KOPT-K1 (cell line): ENCODE data around the gene GRN.

Source experiments
- H3K27ac ChIP-seq: fragments of 200-600 bp; sonication (generic); 2 replicates; pipeline ENCODE4 v1.5.1; 2016; ENCODE audit warnings: antibody characterized with exemption, mild to moderate bottlenecking, low read depth, low read length; ENCODE audit not compliant: poor library complexity, severe bottlenecking
- H3K36me3 ChIP-seq: fragments of 200-600 bp; sonication (generic); 2 replicates; pipeline ENCODE4 v1.5.1; 2017; ENCODE audit warnings: antibody characterized with exemption, mild to moderate bottlenecking, low read length, moderate library complexity; ENCODE audit not compliant: insufficient read depth
- H3K9me3 ChIP-seq: fragments of 200-600 bp; sonication (generic); 2 replicates; pipeline ENCODE4 v1.5.1; 2017; ENCODE audit warnings: antibody characterized with exemption, low read length, mild to moderate bottlenecking; ENCODE audit not compliant: insufficient read depth, poor library complexity, severe bottlenecking

Gene GRN

DNA sequence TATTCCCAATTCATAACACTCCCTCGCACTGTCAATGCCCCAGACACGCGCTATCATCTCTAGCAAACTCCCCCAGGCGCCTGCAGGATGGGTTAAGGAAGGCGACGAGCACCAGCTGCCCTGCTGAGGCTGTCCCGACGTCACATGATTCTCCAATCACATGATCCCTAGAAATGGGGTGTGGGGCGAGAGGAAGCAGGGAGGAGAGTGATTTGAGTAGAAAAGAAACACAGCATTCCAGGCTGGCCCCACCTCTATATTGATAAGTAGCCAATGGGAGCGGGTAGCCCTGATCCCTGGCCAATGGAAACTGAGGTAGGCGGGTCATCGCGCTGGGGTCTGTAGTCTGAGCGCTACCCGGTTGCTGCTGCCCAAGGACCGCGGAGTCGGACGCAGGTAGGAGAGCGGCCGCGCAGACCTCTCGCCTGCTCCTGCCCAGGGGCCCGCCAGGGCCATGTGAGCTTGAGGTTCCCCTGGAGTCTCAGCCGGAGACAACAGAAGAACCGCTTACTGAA lies at the start of gene GRN:
TSS of gene GRN (plus strand) at position 364 of the 515 bp plus-strand sequence. CDS start 3,863 bp downstream, outside the sequence.
- peak within 1 kb of the TSS; percentile 4 for H3K27ac ChIP-seq
- no peaks in the 10 kb centered on the region for H3K36me3 ChIP-seq
- no peaks in the 10 kb centered on the region for H3K9me3 ChIP-seq

DNA sequence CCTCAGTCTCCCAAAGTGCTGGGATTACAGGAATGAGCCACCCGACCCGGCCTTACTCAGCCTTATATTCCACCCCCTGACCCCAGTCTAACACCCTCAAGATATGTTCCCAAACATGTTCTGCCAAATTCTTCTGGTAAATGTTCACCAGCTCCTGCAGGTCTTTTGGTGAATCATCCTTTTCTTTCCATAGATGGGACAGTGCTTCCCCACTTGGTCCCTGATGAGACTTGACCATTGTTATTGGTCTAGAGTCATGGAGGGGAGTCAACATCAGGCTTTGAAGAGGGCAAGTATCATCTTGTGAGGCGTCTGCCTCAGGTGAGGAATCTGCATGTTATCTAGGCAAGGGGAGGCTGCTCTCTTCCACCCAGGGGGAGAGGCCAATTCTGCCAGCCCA lies 47.1 kb upstream of the GRN start:
- Histone ChIP-seq H3K9me3 (no peaks in the 10 kb centered on the region), H3K27ac (no peak overlapping the region), H3K36me3 (no peaks in the 10 kb centered on the region)

DNA sequence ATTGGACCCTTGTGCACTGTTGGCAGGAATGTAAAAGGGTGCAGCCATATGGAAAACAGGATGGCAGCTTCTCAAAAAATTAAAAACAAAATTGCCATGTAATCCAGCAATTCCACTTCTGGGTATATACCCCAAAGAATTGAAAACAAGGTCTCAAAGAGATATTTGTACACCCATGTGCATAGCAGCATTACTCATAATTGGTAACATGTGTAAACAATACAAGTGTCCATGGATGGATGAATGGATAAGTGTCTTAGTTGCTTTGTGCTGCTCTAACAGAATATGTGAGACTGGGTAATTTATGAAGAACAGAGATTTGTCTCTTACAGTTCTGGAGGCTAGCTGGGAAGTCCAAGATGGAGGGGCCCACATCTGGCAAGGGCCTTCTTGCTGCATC lies 40.5 kb upstream of the GRN start:
- Histone ChIP-seq H3K9me3 (no peaks in the 10 kb centered on the region), H3K27ac (no peak overlapping the region), H3K36me3 (no peaks in the 10 kb centered on the region)

DNA sequence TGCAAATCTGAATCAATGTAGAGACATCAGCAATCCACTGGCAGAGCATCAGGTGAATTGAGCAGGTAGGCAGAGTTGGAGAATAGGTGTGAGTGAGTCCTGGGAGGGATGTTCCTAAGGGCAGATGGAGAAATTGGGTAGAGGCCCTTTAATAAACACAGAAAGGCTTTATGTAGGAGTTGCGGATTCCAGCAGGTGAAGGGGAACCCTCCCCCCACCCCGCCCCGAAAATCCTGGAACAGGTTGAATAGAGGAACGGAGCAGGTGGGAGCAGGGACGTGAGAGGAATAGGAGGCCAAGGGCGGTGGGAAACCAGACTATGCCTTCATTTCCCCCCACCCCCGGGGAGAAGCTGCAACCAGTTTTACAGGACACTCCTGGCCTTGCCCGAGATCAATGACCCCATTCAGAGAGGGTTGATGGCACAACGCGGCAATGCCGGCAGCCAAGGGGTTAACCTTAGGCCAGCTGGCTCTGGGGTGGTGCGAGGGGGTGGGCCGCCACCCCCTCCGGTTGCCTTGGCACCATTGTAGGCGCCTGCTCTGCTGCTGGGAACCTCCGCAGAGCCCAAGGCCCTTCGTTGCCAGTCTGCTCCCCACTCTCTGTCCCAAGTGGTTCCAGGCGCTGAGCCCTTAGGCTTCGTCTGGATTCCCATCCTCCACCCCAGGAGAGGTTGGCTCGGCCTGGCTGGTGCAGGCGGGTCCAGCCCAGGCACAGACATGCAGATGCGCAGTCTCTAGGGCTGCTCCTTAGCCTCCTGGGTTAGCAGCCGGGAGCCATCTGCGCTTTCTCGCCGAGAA lies 37.5 kb upstream of the GRN start:
- Histone ChIP-seq H3K36me3 (no peaks in the 10 kb centered on the region), H3K9me3 (no peaks in the 10 kb centered on the region), H3K27ac (no peak overlapping the region)

DNA sequence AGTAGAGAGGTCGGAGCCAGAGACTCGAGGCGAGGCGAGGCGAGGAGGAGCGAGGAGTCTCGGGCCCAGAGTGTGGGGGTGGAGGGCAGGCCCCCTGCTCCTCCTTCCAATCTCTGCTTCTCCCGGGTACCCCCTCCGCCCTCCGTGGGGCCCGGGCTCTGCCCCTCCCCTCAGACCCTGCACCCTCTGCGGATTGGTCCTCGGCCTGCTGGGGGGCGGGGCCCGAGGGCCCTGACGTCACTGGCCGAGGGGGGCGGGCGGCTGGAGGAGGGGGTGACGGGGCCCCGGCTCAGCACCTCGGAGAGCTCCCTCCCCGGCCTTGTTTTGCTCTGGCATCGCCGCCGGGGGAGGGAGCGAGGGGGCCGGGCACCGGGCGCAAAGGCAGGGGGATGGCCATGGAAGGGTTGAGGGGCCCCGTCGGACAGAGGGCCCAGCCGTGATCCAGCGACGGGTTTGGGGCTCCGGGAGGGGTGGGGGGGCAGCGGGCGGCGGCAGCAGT lies 36.7 kb upstream of the GRN start, which contains the start of gene RUNDC3A:
TSS of gene RUNDC3A (plus strand) at position 282 of the 499 bp plus-strand sequence. CDS start 232 bp downstream, outside the sequence.
- H3K9me3 ChIP-seq = no peaks in the 10 kb centered on the region
- no peaks in the 10 kb centered on the region for H3K36me3 ChIP-seq
- no peak within 1 kb of the TSS for H3K27ac ChIP-seq

DNA sequence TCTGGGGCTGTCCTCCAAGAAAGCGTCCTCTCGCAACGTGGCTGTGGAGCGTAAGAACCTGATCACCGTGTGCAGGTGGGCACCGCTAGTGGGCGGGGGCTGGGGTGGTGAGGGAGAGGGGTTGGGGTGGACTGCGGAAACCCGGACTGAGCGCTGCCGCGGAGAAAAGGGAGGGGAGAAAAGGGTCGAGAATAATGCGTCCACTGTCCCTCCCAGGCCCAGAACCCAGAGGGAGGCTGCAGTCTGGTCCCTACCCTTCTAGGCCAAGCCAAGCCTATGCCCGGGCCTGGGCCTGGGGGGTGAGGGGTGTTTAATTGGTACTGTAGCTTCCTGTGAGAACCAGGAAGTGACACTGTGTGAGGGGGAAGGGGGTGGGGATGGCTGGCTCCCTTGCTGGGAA lies 36.2 kb upstream of the GRN start:
- H3K36me3 ChIP-seq = no peaks in the 10 kb centered on the region
- no peaks in the 10 kb centered on the region for H3K9me3 ChIP-seq
- H3K27ac ChIP-seq = no peak overlapping the region

DNA sequence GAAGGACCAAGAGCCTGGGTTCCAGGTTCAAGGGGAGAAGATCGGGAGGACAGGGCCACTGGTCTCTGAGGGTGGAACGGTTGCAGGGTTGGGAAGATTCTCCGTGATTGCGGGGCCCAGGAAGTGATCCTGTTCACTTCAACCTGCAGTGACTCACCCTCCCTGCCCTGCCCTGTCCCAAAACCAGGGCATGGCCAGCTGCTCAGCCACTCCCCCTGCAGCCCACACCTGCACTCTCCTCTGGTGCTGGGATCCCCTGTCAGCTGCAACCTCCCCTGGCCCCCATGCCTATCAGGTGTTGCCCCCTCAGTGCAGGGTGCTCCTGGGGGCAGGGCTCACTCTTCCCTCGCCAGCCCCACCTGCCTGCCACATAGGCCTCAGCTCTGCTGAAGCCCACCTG lies 35.6 kb upstream of the GRN start:
- H3K27ac ChIP-seq = no peak overlapping the region
- H3K36me3 ChIP-seq = no peaks in the 10 kb centered on the region
- H3K9me3 ChIP-seq = no peaks in the 10 kb centered on the region

DNA sequence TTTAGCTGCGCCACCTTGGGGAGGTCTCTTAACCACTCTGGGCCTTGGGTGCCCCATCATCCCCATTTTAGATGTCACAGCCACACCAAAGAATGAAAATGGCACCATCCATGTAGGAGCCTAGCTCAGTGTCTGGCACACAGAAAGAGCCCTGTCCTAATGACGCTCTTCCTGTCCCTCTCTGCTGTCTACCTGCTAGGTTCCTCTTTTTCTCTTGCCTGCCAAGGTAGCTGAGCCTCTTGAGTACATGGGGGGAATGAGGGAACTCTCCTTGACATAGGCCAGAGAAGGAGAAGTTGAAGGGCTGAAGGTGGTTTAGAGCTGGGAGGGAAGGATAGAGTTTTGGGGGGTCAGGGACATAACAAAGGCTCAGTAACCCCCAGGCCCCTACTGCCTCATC lies 34.9 kb upstream of the GRN start:
- H3K36me3 ChIP-seq = no peaks in the 10 kb centered on the region
- no peaks in the 10 kb centered on the region for H3K9me3 ChIP-seq
- H3K27ac ChIP-seq = no peak overlapping the region

DNA sequence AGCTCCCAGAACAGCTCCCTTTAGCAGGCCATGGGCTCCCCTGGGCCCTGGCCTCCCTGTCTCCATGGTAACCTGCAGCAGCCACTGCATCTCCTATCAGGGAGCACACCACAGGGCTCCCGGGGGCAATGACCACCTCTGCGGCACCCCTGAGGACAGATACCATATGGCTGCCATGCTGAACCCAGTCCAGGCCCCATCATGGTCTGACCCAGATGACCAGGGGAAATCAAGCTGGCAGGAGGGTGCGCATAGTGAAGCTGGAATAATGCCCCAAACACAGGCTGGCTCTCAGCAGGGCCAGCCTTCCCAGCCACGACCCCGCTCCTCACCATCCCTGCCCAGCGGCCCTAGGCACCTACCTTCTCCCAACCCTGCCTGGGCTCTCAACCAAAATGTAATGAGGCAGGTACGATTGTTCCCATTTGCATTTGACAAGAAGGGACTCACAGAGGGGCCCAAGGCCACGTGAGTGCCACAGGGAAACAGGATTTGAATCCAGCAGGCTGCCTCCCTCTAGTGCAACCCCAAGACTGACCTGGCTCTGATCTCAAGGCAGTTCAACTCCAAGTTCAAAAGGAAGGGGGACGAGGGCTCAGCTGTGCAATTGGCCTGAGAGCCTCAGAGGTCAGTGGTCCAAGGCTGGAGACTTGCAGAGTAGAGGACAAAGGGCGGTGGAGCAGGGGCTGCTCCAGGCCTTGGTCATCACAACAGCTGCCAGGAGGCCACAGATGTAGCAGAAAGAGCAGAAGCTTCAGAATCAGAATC lies 34.3 kb upstream of the GRN start:
- Histone ChIP-seq H3K27ac (no peak overlapping the region), H3K36me3 (no peaks in the 10 kb centered on the region), H3K9me3 (no peaks in the 10 kb centered on the region)

DNA sequence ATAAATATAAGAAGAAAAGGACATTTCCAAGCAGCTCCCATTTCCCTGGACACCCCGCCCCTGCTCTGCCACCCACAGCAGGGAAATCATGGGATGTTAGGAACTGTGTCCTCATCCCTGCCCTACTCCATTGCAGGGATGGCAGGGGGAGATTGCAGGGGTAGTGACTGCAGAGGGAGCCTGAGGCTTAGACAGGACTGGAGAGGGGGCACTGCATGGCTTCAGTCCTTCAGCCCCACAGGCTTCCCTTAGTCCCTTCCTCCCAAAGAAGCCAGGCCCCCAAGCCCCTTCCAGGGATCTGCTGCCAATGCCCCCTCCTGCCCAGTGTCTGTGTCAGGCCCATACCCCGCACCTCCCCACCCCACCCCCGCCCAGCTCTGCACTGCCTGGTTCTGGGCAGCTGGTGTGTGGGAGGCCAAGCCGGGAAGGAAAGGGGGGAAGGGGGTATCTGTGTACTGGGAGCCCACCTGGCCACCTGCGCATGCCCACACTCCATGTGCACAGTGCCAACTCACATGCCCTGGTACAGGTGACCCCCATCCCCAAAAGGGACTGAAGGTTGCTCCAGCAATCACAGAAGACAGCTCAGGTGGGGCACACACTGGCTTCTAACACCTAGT lies 33.4 kb upstream of the GRN start:
- H3K36me3 ChIP-seq = no peaks in the 10 kb centered on the region
- H3K9me3 ChIP-seq = no peaks in the 10 kb centered on the region
- no peak overlapping the region for H3K27ac ChIP-seq

DNA sequence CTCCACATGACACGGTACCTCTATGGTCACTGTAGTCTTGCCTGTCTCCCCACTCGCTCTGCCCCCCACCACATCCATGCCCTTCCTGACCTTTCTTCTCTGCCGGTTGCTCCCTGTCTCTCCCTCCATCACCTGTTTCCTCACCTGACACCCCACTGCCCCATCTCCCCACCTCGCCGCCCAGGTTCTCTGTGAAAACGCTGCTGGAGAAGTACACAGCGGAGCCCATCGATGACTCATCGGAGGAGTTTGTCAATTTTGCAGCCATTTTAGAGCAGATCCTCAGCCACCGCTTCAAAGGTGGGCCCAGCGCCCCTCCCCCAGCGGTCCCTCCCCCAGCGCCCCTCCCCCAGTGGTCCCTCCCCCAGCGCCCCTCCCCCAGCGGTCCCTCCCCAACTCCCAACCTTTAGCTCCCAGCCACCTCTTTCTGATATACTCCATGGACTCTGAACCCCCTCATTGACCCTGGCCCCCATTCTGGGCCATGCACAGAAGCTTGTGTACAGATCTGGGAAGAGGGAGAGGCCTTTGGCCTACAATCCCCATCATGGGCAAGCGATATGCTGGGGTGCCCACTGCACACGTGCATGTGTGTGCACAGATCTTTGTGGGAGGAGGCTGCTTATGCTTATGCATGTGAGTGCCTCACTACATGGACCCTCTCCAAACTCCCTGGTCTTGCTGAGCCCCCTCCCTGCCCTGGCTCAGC lies 32.6 kb upstream of the GRN start:
- Histone ChIP-seq H3K36me3 (no peaks in the 10 kb centered on the region), H3K9me3 (no peaks in the 10 kb centered on the region), H3K27ac (no peak overlapping the region)

DNA sequence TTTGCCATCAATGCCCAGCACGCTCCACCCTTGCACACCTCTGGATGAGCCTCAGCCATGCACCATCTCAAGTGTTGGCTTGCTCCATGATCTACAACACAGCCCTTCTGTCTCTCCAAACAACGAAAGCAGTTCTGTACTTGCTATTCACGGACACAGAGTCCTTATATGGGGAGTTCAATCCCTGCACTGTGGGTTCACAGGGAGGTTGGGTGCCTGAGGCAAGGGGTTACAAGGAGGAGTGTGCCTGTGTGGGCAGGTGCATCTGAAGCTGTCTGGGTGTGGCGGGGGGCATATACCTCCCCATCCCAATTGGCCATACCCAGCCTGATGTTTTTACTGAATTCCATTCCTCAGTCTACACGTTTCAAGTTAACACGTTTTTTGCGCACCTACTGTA lies 31.1 kb upstream of the GRN start:
- Histone ChIP-seq H3K27ac (no peak overlapping the region), H3K36me3 (no peaks in the 10 kb centered on the region; the same call in 1 of the 2 replicates), H3K9me3 (no peaks in the 10 kb centered on the region)

DNA sequence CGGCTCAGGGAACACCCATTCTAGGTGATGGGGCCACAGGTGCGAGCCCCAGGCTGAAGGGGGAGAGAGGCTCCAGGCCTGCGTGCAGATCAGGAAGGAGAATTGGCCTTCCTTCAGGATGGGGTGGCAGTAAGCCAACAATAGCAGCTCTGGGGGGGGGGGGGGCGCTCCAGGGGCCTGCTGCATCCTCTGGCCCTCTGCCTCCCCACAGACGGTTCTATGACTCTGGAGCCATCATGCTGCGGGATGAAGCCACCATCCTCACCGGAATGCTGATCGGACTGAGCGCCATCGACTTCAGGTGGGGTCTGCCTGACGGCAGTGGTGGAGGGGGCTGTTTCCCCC lies 30.6 kb upstream of the GRN start:
- no peaks in the 10 kb centered on the region for H3K9me3 ChIP-seq
- no peak overlapping the region for H3K27ac ChIP-seq
- H3K36me3 ChIP-seq = peaks cover 4% of the 10 kb centered on the region; the same call in 1 of the 2 replicates

DNA sequence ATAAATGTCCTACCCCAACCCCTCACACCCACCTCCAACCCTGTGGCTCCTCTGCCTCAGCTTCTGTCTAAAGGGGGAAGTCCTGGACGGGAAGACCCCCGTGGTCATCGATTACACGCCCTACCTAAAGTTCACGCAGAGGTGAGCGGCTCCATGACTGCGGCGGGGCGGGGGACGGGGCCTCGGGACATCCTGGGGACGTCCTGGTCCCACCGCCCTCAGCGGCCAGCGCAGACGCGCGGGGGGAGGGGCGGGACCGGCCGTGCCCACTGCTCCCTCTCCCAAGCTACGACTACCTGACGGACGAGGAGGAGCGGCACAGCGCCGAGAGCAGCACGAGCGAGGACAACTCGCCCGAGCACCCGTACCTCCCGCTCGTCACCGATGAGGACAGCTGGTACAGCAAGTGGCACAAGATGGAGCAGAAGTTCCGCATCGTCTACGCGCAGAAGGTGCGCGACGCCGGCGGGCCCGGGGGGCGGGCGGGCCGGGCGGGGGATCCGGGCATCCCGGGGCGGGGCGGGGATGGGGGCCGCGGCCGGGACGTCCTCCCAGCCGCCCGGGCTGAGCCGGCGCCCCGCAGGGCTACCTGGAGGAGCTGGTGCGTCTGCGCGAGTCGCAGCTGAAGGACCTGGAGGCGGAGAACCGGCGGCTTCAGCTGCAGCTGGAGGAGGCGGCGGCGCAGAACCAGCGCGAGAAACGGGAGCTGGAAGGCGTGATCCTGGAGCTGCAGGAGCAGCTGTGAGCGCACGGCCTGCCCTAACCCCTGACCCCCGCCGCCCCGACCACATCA lies 30.0 kb upstream of the GRN start:
- Histone ChIP-seq H3K9me3 (no peaks in the 10 kb centered on the region), H3K36me3 (peaks cover 10% of the 10 kb centered on the region; the same call in 1 of the 2 replicates), H3K27ac (no peak overlapping the region)
